Measurements from ENCODE around the gene PFN3. TPM values are rescaled to one million over a fixed set of nuclear protein-coding genes. Genes with fewer than 3 reads are reported as not detected.

The PFN3 gene, protein sequence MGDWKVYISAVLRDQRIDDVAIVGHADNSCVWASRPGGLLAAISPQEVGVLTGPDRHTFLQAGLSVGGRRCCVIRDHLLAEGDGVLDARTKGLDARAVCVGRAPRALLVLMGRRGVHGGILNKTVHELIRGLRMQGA
- total RNA-seq (not detected), total RNA-seq (0 reads per million in 2 donors)

DNA sequence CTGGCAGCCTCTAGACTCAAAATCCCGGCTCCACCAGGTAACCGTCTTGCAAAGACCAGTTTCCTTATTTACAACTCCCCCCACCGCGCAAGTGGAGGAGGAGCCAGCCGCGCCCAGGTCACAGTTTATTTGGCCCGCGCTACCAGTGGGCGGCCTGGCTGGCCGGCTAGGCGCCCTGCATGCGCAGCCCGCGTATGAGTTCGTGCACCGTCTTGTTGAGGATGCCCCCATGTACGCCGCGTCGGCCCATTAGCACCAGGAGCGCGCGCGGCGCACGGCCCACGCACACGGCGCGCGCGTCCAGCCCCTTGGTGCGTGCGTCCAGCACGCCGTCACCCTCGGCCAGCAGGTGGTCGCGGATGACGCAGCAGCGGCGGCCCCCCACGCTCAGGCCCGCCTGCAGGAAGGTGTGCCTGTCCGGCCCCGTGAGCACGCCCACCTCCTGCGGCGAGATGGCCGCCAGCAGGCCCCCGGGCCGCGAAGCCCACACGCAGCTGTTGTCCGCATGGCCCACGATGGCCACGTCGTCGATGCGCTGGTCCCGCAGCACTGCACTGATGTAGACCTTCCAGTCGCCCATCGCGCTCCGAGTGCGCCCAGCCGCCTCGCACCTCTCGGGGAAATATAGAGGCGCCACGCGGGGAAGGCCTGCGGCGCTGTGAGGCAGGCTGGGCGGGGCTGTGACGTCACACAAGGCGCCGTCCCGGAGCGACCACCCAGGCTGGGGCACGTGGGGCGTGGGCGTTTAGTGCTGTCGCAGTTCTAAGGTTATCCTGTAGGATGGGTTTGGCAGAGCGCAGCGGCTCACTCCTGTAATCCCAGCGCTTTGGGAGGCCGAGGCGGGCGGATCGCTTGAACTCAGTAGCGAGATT, at the start of gene PFN3:
PFN3 (minus strand) TSS at position 665 of the 872 bp plus-strand sequence; CDS start at position 580, 85 bp downstream.
- no peak for ATAC-seq
- Mint-ChIP-seq H3K27ac (peak within 1 kb of the TSS; percentile 71), H3K27me3 (no peaks in the 10 kb centered on the region), H3K4me1 (peaks cover 15% of the 10 kb centered on the region), H3K4me3 (no peak within 1 kb of the TSS), H3K36me3 (ENCODE audit: low read depth) (no peaks in the 10 kb centered on the region)
- no peaks in the 10 kb centered on the region for H3K9me3 ChIP-seq (ENCODE audit: control insufficient read depth, low read length, poor library complexity, severe bottlenecking)
- DNase-seq: no peak

DNA sequence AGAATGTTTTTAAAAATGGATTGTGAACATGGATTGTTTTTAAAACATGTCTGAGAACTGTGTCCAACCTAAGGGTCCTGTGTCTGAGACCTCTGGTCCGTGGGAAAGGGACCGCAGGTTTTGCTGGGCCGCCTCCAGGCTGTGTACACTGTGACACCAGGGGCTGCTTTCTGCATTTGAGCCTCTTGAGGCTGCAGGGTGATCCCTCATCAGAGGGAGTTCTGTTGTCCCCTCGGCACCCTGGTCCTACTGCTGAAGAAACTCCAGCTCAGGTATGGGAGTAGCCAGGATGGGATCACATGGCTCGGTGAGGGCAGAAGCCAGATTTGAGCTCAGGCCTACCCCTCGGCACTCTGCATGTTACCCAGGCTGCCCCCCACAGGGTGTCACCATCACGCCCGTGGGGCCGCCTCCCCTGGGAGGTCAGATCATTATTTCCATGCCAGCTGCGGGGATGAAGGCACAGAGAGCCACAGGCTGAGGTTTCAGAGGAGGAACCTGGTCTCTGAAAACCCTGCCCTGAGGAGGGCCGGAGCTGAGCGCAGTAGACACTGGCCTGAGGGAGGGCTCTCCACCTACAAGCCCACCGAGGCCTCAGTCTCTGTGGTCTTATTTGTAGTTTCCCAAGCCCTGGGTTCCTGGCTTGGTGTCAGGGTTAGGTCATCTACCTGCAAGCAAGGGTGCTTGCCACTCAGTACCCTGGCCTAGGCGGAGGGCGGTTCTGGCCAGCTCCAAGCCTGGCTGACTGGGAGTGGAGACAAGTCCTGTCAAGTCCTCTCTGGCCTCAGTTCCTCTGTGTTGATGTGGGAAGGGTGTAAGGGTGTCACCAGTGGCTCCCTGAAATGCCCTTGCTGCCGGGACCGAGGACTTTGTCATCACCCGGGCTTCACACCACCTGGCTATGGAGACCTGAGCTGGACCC, 48.9 kb upstream of the PFN3 start:
- no peak for ATAC-seq
- Mint-ChIP-seq H3K36me3 (ENCODE audit: low read depth) (no peaks in the 10 kb centered on the region), H3K4me1 (peaks cover 50% of the 10 kb centered on the region), H3K27me3 (no peaks in the 10 kb centered on the region), H3K27ac (peak overlapping the region; percentile 93), H3K4me3 (peak overlapping the region; percentile 9)
- DNase-seq: no peak
- H3K9me3 ChIP-seq (ENCODE audit: control insufficient read depth, low read length, poor library complexity, severe bottlenecking): no peaks in the 10 kb centered on the region

DNA sequence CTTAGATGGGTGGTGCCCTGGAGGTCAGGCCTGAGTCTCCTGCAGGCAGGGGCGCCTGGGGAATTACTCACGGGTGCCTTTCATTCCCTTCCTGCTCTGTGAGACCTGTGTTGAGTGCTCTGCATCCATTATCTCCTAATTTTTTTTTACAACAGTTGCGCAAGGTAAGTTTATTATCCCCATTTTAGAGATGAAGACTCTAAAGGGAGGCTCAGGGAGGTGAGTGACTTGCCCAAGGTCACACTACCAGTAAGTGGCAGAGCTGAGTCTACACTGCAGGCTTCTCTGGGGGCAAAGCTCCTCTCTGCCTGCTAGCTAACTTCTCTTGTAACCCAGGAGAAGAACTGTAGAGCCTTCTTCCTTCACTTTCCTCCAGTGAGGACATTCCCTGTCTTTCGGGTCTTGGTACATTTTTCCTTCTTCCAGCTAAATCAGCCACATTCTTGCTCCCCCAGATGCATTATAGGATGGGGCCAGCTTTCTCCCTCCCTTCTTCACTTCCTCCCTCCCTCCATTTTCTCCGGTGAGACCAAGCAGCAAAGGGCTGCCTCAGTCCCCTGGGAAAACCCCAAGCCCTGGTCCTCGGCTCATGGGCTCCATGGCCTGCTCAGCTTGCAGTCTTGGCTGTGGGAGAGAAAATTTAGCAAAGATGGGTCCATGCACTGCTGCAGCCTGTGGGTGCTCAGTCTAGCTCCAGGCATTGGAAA, 47.9 kb upstream of the PFN3 start:
- Mint-ChIP-seq H3K27ac (peak overlapping the region; percentile 93), H3K4me1 (peaks cover 49% of the 10 kb centered on the region), H3K27me3 (no peaks in the 10 kb centered on the region), H3K36me3 (ENCODE audit: low read depth) (no peaks in the 10 kb centered on the region), H3K4me3 (peak overlapping the region; percentile 78)
- ATAC-seq: no peak
- DNase-seq: no peak
- H3K9me3 ChIP-seq (ENCODE audit: control insufficient read depth, low read length, poor library complexity, severe bottlenecking): no peaks in the 10 kb centered on the region

DNA sequence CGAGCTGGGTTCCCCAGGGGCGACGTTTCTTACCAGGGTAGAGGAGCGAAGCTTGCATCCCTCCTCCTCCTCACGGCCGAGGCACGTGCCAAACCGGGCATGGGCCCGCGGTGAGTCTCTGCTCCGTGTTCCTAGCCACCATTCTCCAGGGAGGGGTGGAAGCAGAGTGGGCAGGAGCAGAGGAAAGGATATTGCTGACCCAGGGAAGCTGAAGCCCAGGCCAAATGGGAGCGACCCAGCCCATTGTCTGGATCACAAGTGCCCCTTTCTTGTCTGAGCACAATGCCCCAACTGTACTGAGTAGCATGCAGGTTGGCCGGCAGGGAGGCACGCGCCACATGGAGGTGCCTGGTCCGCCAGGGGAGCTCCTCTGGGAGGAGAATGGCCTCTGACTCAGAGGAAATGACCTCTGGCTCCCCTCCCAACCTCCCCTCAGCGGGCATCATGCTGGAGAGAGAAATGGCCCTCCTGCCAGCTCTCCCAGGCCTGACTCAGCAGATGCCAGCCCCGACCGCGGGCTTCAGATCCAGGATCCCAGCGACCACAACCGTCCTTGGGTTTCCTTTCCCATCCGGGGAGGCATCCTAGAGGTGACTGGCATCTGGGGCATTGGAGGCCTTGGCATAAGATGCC, 47.3 kb upstream of the PFN3 start:
- Mint-ChIP-seq H3K4me3 (peak overlapping the region; percentile 78), H3K27me3 (no peaks in the 10 kb centered on the region), H3K27ac (peak overlapping the region; percentile 93), H3K36me3 (ENCODE audit: low read depth) (no peaks in the 10 kb centered on the region), H3K4me1 (peaks cover 44% of the 10 kb centered on the region)
- DNase-seq (peak in 1 of 3 donors; percentile 21), ATAC-seq (peak; percentile 3)
- no peaks in the 10 kb centered on the region for H3K9me3 ChIP-seq (ENCODE audit: control insufficient read depth, low read length, poor library complexity, severe bottlenecking)

DNA sequence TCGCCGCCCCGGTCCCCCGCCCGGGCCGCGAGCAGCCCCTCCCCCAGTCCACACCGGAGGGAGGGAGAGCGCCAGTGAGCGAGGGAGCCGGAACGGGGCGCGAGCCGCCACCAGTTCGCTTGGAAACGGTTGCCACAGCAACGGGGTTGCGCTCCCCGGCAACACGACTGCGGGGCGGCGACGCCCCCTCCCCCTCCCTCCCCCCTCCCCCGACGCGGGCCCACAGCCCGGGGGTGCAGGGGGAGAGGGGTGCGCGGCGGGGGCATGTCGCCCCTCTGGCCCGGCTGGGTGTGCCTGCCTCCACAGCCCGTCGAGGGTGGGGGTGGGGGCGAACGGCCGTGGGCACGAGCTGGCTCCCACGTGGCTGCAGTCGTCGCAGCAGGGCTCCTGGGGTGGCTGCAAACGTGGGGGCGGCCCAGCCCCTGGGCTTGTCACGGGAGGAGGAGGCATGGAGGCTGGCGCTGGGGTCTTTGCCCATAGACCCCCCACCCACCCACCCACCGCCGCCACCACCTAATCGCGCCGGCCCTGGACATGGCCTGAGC, 46.7 kb upstream of the PFN3 start:
- ATAC-seq (peak; percentile 58), DNase-seq (peak; percentile 69 to 80 (median 78))
- H3K9me3 ChIP-seq (ENCODE audit: control insufficient read depth, low read length, poor library complexity, severe bottlenecking): no peaks in the 10 kb centered on the region
- peaks cover 45% of the 10 kb centered on the region for H3K4me1 Mint-ChIP-seq
- peak overlapping the region; percentile 78 for H3K4me3 Mint-ChIP-seq
- H3K27me3 Mint-ChIP-seq: no peaks in the 10 kb centered on the region
- H3K27ac Mint-ChIP-seq: no peak overlapping the region
- peaks cover 4% of the 10 kb centered on the region for H3K36me3 Mint-ChIP-seq (ENCODE audit: low read depth)

DNA sequence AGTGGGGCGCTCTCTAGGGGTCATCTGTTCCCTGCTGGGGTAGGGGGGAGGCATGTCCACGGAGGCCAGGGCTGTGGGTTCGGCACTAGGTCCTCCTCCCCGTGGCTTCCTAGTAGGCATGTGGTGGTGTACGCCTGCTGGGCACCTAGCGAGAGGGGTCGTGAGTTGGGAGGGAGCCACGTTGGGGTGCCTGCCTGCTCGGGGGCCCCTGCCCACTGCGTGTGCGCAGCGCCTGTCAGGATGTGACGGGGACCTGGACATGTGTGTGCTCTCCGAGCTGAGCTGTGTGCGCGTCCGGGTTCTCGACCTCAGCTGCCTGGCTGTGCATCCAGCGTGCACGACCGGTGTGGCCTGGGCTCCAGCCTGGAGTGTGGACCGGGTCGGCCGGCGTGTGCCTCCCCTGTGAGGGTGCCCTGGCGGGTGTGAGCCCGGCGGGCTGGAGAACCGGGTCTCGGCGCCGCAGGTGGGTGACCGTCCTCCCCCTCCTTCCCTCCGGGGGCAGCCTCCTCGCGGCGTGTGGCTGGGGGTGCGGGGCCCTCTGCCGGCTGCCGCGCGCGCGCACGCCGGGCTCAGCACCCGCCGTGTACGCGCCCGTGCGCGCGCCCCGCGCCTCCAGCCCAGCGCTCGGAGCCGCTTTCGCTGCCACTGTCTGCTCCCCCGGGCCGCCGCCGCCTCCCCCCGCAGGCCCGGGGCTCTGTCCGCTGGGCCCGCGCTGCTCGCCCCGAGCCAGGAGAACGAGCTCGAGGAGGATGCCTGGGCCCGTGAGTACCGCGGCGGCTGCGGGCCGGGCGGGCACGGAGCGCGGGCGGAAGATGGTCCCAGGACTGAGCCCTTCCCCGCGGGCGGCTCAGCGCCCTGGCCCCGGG, 46.0 kb upstream of the PFN3 start, which contains the start of gene PRR7:
PRR7 (plus strand) TSS at position 615 of the 866 bp plus-strand sequence. CDS start 8,254 bp downstream, outside the sequence.
- Mint-ChIP-seq H3K36me3 (ENCODE audit: low read depth) (peaks cover 4% of the 10 kb centered on the region), H3K27me3 (no peaks in the 10 kb centered on the region), H3K27ac (peak within 1 kb of the TSS; percentile 99), H3K4me3 (peak within 1 kb of the TSS; percentile 88), H3K4me1 (peaks cover 44% of the 10 kb centered on the region)
- DNase-seq: peak; percentile 63 to 77 (median 64)
- H3K9me3 ChIP-seq (ENCODE audit: control insufficient read depth, low read length, poor library complexity, severe bottlenecking): no peaks in the 10 kb centered on the region
- peak; percentile 52 for ATAC-seq

DNA sequence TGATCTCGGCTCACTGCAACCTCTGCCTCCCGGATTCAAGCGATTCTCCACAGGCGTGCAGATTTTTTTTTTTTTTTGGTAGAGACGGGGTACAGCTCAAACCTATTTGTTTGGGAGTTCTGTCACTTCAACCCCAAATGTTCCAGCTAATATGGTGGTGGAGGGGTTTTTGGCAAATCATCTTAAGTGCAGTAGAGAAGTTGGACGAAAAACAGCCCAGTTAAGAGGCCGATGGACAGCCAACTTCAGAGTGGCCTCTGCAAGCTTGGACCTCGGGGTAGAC, 45.4 kb upstream of the PFN3 start:
- no peaks in the 10 kb centered on the region for H3K27me3 Mint-ChIP-seq
- H3K9me3 ChIP-seq (ENCODE audit: control insufficient read depth, low read length, poor library complexity, severe bottlenecking): no peaks in the 10 kb centered on the region
- DNase-seq (no peak), ATAC-seq (no peak)
- H3K36me3 Mint-ChIP-seq (ENCODE audit: low read depth): peaks cover 4% of the 10 kb centered on the region
- H3K4me1 Mint-ChIP-seq: peaks cover 45% of the 10 kb centered on the region
- H3K27ac Mint-ChIP-seq: peak overlapping the region; percentile 99
- peak overlapping the region; percentile 88 for H3K4me3 Mint-ChIP-seq

DNA sequence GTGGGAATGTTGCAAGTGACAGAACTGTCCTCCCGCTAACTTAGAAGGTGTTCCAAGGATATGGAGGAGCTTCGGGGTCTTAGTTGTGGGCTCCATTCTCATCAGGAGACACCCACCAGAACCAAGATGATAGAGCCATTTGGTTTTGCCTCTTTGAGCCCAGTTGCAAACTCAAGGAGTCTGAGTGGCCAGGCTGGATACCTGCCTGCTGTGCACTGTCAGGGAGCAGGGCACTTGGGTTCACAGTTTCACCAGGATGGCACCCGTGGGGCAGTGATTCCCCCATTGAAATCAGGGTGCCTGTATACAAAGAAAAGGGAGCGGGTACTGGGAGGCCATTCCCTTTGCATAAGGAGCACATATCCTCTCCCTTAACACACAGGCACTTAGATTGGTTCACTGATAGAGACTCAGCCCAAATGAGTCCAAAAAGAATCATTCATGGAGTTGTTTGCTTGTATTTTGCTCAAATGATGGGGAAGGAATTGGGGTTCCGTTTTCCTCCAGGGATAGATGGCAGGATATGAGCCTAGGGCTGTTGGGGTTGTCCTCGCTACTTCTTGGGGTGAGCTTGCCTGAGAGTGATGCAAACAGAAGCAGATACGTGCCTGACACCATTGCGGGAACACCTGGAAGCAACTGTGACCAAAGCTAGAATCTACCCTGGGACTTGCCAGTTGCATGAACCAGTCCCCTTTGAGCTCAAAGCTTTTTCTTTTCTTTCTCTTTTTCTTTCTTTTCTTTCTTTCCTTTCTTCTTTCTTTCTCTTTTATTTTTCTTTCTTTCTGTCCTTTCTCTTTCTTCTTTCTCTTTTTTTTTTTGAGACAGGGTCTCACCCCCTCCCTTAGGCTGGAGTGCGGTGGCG, 44.8 kb upstream of the PFN3 start:
- Mint-ChIP-seq H3K27me3 (no peaks in the 10 kb centered on the region), H3K36me3 (ENCODE audit: low read depth) (peaks cover 4% of the 10 kb centered on the region), H3K4me3 (peak overlapping the region; percentile 90), H3K27ac (peak overlapping the region; percentile 99), H3K4me1 (peaks cover 46% of the 10 kb centered on the region)
- DNase-seq (peak in 2 of 3 donors; percentile 10 to 51), ATAC-seq (peak; percentile 35)
- H3K9me3 ChIP-seq (ENCODE audit: control insufficient read depth, low read length, poor library complexity, severe bottlenecking): no peaks in the 10 kb centered on the region

DNA sequence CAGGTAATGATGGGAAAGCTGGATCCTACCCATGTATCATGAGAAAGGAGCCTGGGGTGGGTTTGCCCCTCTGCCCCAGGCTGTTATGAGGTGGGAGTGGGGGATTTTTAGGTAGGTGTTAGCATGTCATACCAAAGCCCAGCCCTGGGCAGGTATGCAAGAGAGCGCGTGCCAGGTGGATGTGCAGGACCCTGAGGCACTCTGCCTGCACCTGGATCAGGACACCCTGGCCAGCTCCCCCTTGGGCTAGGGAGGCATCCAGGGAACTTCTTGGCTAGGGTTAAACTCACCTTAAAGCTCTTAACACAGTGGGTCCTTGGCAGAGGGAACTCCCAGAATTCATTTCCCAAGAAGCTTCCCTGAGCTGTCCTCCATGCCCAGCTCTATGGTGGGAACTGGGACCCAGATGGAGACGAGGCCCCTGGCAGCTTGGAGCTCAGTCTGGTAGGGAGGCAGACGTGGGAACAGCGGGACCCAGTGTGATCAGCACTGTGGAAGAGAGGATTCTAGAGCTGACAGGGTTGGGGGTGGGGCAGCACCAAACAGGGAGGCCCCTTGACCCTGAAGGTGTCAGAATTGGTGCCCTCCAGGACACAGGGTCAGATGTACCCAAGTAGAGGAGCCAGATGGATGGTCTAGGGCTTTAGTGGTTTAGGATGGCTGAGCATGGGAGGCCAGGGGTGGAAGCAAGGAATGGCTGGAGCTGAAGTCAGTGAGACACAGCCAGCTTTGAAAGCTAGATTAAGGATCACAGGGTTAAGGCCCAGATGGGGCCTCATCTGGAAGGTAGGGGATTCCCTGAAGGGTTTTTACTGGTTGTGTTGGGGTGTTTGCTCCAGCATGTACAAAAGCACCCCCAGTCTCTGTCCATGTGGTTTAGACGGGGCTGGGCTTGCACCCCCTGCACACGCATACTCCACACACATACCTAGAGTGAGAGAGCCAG, 43.9 kb upstream of the PFN3 start:
- peak in 2 of 3 donors; percentile 45 for DNase-seq
- ATAC-seq: peak; percentile 45
- Mint-ChIP-seq H3K4me3 (peak overlapping the region; percentile 90), H3K27me3 (no peaks in the 10 kb centered on the region), H3K36me3 (ENCODE audit: low read depth) (peaks cover 6% of the 10 kb centered on the region), H3K27ac (peak overlapping the region; percentile 99), H3K4me1 (peaks cover 50% of the 10 kb centered on the region)
- H3K9me3 ChIP-seq (ENCODE audit: control insufficient read depth, low read length, poor library complexity, severe bottlenecking): no peaks in the 10 kb centered on the region
